Keratinocyte (primary cell): ENCODE results near the gene COPS8. TPM values are rescaled to one million over a fixed set of nuclear protein-coding genes. Genes with fewer than 3 reads are reported as not detected.

Experiments used
- DNase-seq: peaks from one replicate; pipeline ENCODE4 v3.0.0-alpha.2; 2011; ENCODE audit warnings: low read depth, missing footprints, low spot score
- FAIRE-seq: peaks from 2 replicates; lab custom pipeline; 2011; peaks lifted over from hg19 to GRCh38; lab: Jason Lieb, UNC
- H2AFZ ChIP-seq: 2 replicates; pipeline ENCODE4 v1.6.0; 2012; ENCODE audit warnings: low read length, control low read depth, inconsistent platforms; ENCODE audit not compliant: control insufficient read depth
- H3K27ac ChIP-seq: 2 replicates; pipeline ENCODE4 v1.5.1; 2011; ENCODE audit warnings: low read length; ENCODE audit not compliant: control insufficient read depth, insufficient read depth
- H3K27me3 ChIP-seq: 3 replicates; pipeline ENCODE4 v1.6.0; 2011; ENCODE audit warnings: low read length; ENCODE audit not compliant: control insufficient read depth, insufficient read depth; ENCODE audit errors: extremely low read depth
- H3K36me3 ChIP-seq, 2 experiments: 2 replicates in 1 of 2; 3 replicates in 1 of 2; pipeline ENCODE4 v1.5.1; 2011; ENCODE audit warnings: low read length in 2 of 2, mild to moderate bottlenecking in 1 of 2; ENCODE audit not compliant: control insufficient read depth in 2 of 2, insufficient read depth in 2 of 2; ENCODE audit errors: extremely low read depth in 1 of 2
- H3K4me1 ChIP-seq: 3 replicates; pipeline ENCODE4 v1.5.1; 2011; ENCODE audit warnings: low read length; ENCODE audit not compliant: control insufficient read depth, insufficient read depth; ENCODE audit errors: extremely low read depth
- H3K4me2 ChIP-seq: 3 replicates; pipeline ENCODE4 v1.6.0; 2011; ENCODE audit warnings: low read depth, low read length; ENCODE audit not compliant: control insufficient read depth, insufficient read depth; ENCODE audit errors: extremely low read depth
- H3K4me3 ChIP-seq, 3 experiments: fragments of 200-600 bp in 1 of 3; sonication (generic) in 1 of 3; 2 replicates in 2 of 3; 3 replicates in 1 of 3; pipeline ENCODE4 v1.5.1; 2011 to 2016; ENCODE audit warnings: low read length in 3 of 3, mild to moderate bottlenecking in 3 of 3, control low read depth in 2 of 3, inconsistent platforms in 1 of 3, low read depth in 1 of 3, mixed read lengths in 1 of 3, mixed run types in 1 of 3, moderate library complexity in 1 of 3; ENCODE audit not compliant: control insufficient read depth in 2 of 3, insufficient read depth in 2 of 3; ENCODE audit errors: extremely low read depth in 1 of 3
- H3K79me2 ChIP-seq: 2 replicates; pipeline ENCODE4 v1.6.0; 2012; ENCODE audit warnings: low read length; ENCODE audit not compliant: control insufficient read depth, insufficient read depth
- H3K9ac ChIP-seq: 3 replicates; pipeline ENCODE4 v1.6.0; 2011; ENCODE audit warnings: low read length; ENCODE audit not compliant: control insufficient read depth, insufficient read depth; ENCODE audit errors: extremely low read depth
- H3K9me1 ChIP-seq: 3 replicates; pipeline ENCODE4 v1.6.0; 2011; ENCODE audit warnings: low read length; ENCODE audit not compliant: control insufficient read depth, insufficient read depth; ENCODE audit errors: extremely low read depth
- H3K9me3 ChIP-seq: 2 replicates; pipeline ENCODE4 v1.5.1; 2012; ENCODE audit warnings: low read depth, low read length; ENCODE audit not compliant: control insufficient read depth
- H4K20me1 ChIP-seq: 3 replicates; pipeline ENCODE4 v1.6.0; 2011; ENCODE audit warnings: low read length; ENCODE audit not compliant: control insufficient read depth, insufficient read depth; ENCODE audit errors: extremely low read depth
- EZH2 ChIP-seq: IDR thresholded peaks from one replicate; pipeline ENCODE4 v1.6.1; 2012; ENCODE audit warnings: inconsistent platforms, mild to moderate bottlenecking, low read length, moderate library complexity
- dilution Hi-C: fragments of 300-500 bp; cut with MboI; formaldehyde crosslinking; loops from one replicate; pipeline ENCODE4 v1.7.0; 2020; ENCODE audit warnings: low sequenced_read_pairs; ENCODE audit not compliant: extremely low pct_ligation_motif_present
- polyA plus RNA-seq, 5 experiments: library from polyadenylated mRNA; depleted of rRNA in 3 of 5; stranded (reverse) in 3 of 5; stranded (forward) in 1 of 5; unstranded in 1 of 5; fragments of >200 nt; gene quantifications; 1 replicate in 1 of 5; 2 replicates in 3 of 5; 3 replicates in 1 of 5; pipeline versions ENCODE4 v1.2.1 to v1.2.3, GENCODE V29; 2011 to 2012; ENCODE audit warnings: missing spikeins in 2 of 5, low read depth in 1 of 5, low replicate concordance in 1 of 5
- TF ChIP-seq, protein P1 (sequence below), 3 experiments: IDR thresholded peaks in 1 of 3; conservative IDR thresholded peaks in 1 of 3; optimal IDR thresholded peaks in 1 of 3; 2 replicates in 2 of 3; 3 replicates in 1 of 3; pipeline versions ENCODE3 to v1.5.1; 2011; ENCODE audit warnings: low read length in 3 of 3, mild to moderate bottlenecking in 3 of 3, moderate library complexity in 2 of 3, control low read depth in 1 of 3, inconsistent platforms in 1 of 3; ENCODE audit not compliant: insufficient read depth in 2 of 3; ENCODE audit errors: extremely low read depth in 1 of 3

COPS8 gene
- polyA plus RNA-seq, 1 donor (not counting 4 experiments of a cell fraction or from before 2014, with no cell fraction given) = 136 TPM

DNA sequence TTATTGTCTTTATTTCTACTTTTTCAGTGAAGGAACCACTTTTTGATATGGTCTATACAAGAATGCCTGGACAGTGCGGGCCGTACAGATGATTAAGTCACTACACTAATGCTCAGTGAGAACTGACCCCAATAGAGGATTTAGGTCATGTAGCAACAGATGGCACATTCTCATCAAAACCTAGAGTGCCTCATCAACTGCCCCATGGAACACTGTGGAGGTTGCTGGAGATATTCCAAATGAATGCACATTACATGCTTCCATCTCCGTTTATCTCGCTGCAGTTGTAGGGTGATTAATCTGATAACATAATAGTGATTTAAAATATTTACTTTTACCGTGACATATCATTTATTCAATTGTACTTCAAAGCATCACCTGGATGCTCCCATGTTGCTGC is 41.8 kb upstream of the COPS8 start:
- DNase-seq = no peak
- H3K9ac ChIP-seq = no peak overlapping the region
- no peaks in the 10 kb centered on the region for H3K36me3 ChIP-seq
- TF ChIP-seq, protein P1, sequence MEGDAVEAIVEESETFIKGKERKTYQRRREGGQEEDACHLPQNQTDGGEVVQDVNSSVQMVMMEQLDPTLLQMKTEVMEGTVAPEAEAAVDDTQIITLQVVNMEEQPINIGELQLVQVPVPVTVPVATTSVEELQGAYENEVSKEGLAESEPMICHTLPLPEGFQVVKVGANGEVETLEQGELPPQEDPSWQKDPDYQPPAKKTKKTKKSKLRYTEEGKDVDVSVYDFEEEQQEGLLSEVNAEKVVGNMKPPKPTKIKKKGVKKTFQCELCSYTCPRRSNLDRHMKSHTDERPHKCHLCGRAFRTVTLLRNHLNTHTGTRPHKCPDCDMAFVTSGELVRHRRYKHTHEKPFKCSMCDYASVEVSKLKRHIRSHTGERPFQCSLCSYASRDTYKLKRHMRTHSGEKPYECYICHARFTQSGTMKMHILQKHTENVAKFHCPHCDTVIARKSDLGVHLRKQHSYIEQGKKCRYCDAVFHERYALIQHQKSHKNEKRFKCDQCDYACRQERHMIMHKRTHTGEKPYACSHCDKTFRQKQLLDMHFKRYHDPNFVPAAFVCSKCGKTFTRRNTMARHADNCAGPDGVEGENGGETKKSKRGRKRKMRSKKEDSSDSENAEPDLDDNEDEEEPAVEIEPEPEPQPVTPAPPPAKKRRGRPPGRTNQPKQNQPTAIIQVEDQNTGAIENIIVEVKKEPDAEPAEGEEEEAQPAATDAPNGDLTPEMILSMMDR (optimal IDR thresholded peaks at IDR 0.05 in 1 of 3, IDR thresholded peaks at IDR 0.05 in 1 of 3, conservative IDR thresholded peaks at IDR 0.05 in 1 of 3; ENCODE audit: extremely low read depth in 1 of 3, insufficient read depth in 2 of 3, low read length in 3 of 3) = no peak
- TF ChIP-seq EZH2 = no peak
- dilution Hi-C loops = no loop called here
- no peak for FAIRE-seq
- no peaks in the 10 kb centered on the region for H3K9me1 ChIP-seq
- no peaks in the 10 kb centered on the region for H3K9me3 ChIP-seq
- no peaks in the 10 kb centered on the region for H3K27me3 ChIP-seq
- H2AFZ ChIP-seq = no peak overlapping the region
- no peak overlapping the region for H3K4me2 ChIP-seq
- H3K27ac ChIP-seq = no peak overlapping the region
- no peak overlapping the region for H3K4me3 ChIP-seq
- no peaks in the 10 kb centered on the region for H4K20me1 ChIP-seq
- H3K79me2 ChIP-seq = no peaks in the 10 kb centered on the region
- H3K4me1 ChIP-seq = peaks cover 4% of the 10 kb centered on the region

DNA sequence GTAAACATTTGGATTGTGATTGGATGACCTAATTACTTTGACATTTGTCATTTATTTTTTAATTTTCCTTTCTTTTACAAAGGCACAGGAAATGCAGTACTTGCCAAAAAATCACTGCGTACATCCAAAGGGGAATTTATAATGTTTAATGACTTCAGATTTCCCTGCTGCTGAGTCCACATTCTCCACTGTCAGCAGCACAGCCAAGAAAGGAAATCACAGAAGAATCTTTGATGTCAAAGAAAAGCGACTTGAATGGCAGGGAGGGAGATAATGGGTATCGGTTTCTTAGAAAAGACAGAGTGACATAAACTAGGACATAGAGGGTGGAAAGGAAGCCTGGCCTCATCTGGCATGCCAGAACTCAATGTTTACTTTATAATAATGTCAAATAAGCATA is 41.4 kb upstream of the COPS8 start:
- H2AFZ ChIP-seq = no peak overlapping the region
- no peaks in the 10 kb centered on the region for H3K79me2 ChIP-seq
- H3K4me1 ChIP-seq = peaks cover 4% of the 10 kb centered on the region
- H3K9me1 ChIP-seq = no peaks in the 10 kb centered on the region
- H3K4me3 ChIP-seq = no peak overlapping the region
- H3K9me3 ChIP-seq = no peaks in the 10 kb centered on the region
- no peak overlapping the region for H3K4me2 ChIP-seq
- DNase-seq (no peak), FAIRE-seq (no peak)
- dilution Hi-C loops = no loop called here
- H3K27ac ChIP-seq = no peak overlapping the region
- H3K36me3 ChIP-seq = no peaks in the 10 kb centered on the region
- TF ChIP-seq, protein P1 (optimal IDR thresholded peaks at IDR 0.05 in 1 of 3, IDR thresholded peaks at IDR 0.05 in 1 of 3, conservative IDR thresholded peaks at IDR 0.05 in 1 of 3; ENCODE audit: extremely low read depth in 1 of 3, insufficient read depth in 2 of 3, low read length in 3 of 3) = no peak
- TF ChIP-seq EZH2 = no peak
- H3K27me3 ChIP-seq = no peaks in the 10 kb centered on the region
- H3K9ac ChIP-seq = no peak overlapping the region
- no peaks in the 10 kb centered on the region for H4K20me1 ChIP-seq
